ENCODE data around the gene TTN.

TTN gene

DNA sequence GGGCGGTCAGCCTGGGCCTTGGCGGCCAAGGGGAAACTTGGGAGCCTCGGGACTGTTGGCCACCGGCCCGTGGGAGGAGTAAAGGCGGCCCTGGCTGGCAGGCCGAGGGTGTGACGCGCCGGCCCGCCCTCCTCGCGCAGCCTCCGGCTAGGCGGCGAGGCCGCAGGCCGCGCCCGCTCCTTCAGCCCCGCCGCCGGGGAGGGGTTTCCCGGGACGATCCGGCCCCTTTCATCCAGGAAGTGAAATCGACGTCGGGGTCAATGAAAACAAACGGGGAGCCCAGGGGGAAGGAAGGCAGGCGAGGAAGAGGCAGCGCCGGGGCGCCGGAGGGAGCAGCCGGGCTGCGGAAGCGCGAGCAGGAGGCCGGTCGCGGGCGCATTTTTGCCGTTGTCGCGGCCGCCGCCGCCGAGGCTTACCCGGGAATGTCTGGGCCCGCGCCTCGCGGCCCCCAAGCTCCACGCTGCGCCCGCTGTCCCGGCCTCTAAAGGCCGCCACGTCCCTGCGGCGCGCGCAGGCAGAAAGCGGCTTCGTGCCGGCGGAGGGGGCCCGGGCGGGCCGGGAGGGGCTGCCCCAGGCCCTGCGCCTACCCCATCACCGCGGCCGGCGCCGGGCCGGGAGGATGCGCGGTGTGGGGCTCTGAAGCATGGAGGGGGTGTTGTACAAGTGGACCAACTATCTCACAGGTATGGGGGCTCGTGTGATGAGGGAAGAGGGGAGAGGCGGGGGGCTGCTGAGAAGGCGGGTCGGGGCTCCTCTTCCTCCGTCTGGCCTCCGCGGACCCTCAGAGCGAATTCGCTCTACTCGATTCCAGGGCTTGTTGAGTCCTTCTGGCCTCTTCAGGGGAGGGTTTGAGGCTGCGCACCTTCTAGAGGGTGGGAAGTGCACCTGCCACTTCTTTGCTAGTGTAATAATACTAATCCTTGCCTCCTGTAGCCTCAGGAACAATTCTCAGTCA lies 326.7 kb downstream of the TTN start, which contains the start of gene PLEKHA3:
TSS of gene PLEKHA3 (plus strand) at position 231 of the 955 bp plus-strand sequence. CDS start at position 644, 413 bp downstream.
- DNase-seq, result peak; percentile 93

DNA sequence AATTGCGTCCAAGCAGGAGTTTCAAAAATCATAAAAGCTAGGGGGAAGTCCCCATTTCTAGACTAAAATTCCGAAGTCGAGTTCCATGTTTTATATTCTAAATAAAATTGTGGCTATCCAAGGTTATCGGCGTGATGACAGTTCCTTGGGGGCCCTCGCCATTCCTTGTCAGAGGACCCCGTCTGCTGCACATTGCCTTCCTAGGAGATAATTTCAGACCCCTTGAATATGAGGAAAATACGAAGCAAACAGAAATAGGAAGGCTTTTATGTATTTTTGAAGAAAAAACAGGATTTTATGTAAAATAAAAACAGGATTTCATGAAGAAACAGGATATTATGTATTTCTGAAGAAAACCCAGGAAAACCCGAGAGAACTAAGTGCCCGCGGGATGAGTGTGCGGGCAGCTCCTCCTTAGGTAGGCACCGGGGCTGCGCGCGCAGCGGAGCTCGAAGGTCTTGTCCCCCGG lies 327.4 kb downstream of the TTN start:
- no peak for DNase-seq

DNA sequence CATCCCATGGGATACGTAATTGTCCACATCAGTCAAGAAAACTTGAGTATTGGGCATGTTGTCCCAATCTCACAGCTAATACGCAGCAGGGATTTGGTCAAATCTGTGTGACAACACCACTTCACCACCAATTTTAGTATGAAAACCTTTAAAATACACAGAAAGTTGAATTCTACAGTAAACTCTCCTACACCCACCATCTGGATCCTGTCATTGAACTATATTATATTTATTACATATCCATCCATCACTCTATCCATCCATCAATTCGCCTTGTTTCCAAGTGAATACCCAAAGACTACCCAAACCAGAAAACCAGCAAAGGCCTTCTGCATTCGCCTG lies 328.0 kb downstream of the TTN start:
- DNase-seq, result no peak

DNA sequence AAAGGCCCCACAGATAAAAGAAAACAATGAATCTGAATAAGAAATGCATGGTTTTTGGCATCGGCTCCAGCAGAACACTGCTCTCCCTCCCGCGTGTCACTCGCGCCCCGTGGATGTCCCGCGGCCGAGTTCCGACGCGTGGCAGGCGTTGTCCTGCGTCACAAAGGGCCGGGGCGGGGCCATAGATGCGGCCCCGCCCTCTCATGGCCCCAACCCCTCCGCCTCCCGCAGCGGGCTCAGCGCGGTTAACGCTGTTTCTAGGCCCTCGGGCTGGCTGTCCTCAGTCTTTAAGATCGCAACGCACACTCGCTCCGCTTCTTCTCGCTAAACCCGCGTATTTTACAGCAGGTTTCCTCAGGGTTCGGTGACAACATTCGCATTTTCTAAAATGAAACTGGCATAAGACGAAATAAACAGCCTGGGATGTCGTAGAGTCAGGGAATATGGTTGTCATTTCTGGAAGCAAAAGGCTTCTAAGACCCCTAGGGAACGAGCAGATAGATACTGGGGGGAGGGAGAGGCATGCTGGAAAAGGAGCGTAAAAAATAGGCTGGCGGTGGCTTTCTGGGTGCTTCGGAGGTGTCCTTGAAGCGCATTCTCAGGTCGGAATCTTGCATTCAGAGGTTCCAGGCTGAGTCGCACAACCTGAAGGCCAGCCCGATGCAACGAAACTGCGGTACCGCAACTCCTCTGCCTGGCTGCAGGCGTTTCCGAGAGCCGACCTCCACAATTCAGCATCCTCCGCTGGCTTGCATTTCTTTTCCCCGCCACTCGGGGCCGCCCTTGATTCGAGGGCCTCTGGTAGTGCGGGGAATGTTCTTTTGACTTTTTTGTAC lies 328.6 kb downstream of the TTN start, which contains the start of gene FKBP7:
TSS of gene FKBP7 (minus strand) at position 162 of the 836 bp plus-strand sequence. CDS start at position 61, 101 bp downstream.
- peak; percentile 90 for DNase-seq

DNA sequence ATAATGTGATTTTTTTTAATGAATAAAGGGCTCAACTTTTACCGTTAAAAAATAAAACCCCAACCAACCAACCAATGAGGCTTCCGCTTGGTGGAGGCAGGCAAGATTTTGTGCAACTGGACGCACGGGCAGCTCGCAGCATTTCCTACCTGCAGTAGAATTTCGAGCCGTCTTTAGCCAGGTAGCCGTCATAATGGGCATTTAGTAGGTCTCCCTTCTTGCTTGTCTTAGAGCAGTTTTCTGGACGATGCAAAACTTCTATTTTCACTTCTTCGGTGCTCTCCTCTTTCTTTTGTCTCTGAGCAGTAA lies 329.1 kb downstream of the TTN start:
- DNase-seq, result no peak

DNA sequence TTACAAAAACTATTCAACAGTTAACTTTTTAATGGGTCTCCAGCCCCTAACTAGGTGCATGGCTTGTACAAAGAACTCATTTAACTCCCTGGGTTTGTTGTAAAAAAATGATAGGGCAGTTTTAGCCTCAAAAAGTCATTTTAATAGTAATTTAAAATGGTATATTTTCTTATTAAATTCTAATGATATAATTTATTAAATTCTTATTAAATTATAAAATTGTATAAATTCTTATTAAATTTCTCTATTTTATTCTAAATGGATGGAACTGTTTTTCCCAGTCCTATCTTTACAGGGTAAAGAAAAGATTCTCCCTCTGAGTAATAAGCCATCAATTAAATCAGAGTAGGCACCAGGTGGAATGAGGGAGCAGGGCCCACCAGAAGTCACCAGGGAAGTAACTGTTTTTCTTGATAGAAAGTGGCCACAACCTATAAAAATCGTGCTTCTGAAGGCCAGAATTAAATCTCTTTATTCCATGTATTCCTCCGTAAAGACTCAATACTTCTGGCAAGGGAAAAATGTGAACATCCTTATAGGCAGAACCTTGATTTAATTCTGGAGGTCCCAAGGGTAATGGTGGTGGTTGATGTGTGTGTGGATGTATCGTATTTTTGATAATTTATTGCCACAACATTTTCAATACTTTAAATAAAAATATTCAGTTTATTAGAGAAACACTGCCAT lies 329.6 kb downstream of the TTN start:
- DNase-seq, result peak; percentile 27

DNA sequence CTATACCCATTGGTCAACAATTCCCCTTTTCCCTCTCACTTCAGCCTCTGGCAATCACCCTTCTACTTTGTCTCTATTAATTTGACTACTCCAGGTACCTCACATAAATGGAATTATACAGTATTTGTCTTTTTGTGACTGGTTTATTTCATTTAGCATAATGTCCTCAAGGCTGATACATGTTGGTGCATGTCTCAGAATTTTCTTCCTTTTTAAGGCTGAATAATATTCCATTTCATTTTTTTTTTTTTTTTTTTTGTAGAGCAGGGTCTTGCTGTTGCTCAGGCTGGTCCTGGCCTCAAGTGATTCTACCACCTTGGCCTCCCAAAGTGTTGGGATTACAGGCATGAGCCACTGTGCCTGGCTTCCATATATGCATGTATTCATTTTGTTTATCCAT lies 330.7 kb downstream of the TTN start:
- no peak for DNase-seq
